SK-N-SH treated with all-trans-retinoic acid at 6 μM for 48 hours (cell line): ENCODE data around the gene NALCN.

Source experiments
- ATAC-seq: fragments of 200-7000 bp; cut with Tn5 transposase; 3 replicates; pipeline ENCODE4 v1.9.1; 2020; ENCODE audit warnings: mild to moderate bottlenecking, moderate library complexity
- ARNTL ChIP-seq: fragments of 450-650 bp; formaldehyde crosslinking; IDR thresholded peaks from 2 replicates; pipeline ENCODE4 v1.5.0; 2020; ENCODE audit warnings: low read depth, mild to moderate bottlenecking, moderate library complexity, borderline replicate concordance
- BACH2 ChIP-seq: fragments of 250-450 bp; sonication (Bioruptor Pico); IDR thresholded peaks from 2 replicates; pipeline ENCODE4 v1.9.0; 2021; ENCODE audit warnings: mild to moderate bottlenecking, borderline replicate concordance
- CREB5 ChIP-seq: fragments of 250-450 bp; sonication (Bioruptor Pico); IDR thresholded peaks from 2 replicates; pipeline ENCODE4 v1.5.1; 2020; ENCODE audit warnings: low read depth, mild to moderate bottlenecking, moderate library complexity
- CSDC2 ChIP-seq: fragments of 250-450 bp; sonication (Bioruptor Pico); IDR thresholded peaks from 2 replicates; pipeline ENCODE4 v1.5.0; 2020; ENCODE audit warnings: mild to moderate bottlenecking, moderate library complexity
- CSRNP3 ChIP-seq: fragments of 250-450 bp; sonication (Bioruptor Pico); IDR thresholded peaks from 2 replicates; pipeline ENCODE4 v1.5.1; 2021; ENCODE audit warnings: mild to moderate bottlenecking, moderate library complexity
- ESRRG ChIP-seq: fragments of 250-450 bp; sonication (Bioruptor Pico); IDR thresholded peaks from 2 replicates; pipeline ENCODE4 v1.6.1; 2021; ENCODE audit warnings: mild to moderate bottlenecking
- GLIS3 ChIP-seq: fragments of 250-450 bp; sonication (Bioruptor Pico); IDR thresholded peaks from 2 replicates; pipeline ENCODE4 v1.5.0; 2020; ENCODE audit warnings: mild to moderate bottlenecking, moderate library complexity
- ISL1 ChIP-seq: fragments of 250-450 bp; sonication (Bioruptor Pico); IDR thresholded peaks from 2 replicates; pipeline ENCODE4 v2.1.2; 2022; ENCODE audit warnings: mild to moderate bottlenecking, moderate library complexity
- OSR1 ChIP-seq: fragments of 250-450 bp; sonication (Bioruptor Pico); IDR thresholded peaks from 2 replicates; pipeline ENCODE4 v1.8.0; 2022; ENCODE audit warnings: moderate library complexity, mild to moderate bottlenecking, inconsistent platforms
- PATZ1 ChIP-seq: fragments of 250-450 bp; sonication (Bioruptor Pico); IDR thresholded peaks from 2 replicates; pipeline ENCODE4 v1.8.0; 2020; ENCODE audit warnings: mild to moderate bottlenecking, moderate library complexity, borderline replicate concordance
- POU6F1 ChIP-seq: fragments of 250-450 bp; sonication (Bioruptor Pico); IDR thresholded peaks from 2 replicates; pipeline ENCODE4 v1.8.0; 2021; ENCODE audit warnings: low read depth, mild to moderate bottlenecking, moderate library complexity, borderline replicate concordance
- PPARA ChIP-seq: fragments of 250-450 bp; sonication (Bioruptor Pico); IDR thresholded peaks from 2 replicates; pipeline ENCODE4 v1.5.0; 2020; ENCODE audit warnings: mild to moderate bottlenecking, borderline replicate concordance
- RARB ChIP-seq: fragments of 250-450 bp; sonication (Bioruptor Pico); IDR thresholded peaks from 2 replicates; pipeline ENCODE4 v1.8.0; 2021; ENCODE audit warnings: mild to moderate bottlenecking, moderate library complexity
- SNAI2 ChIP-seq: fragments of 250-450 bp; sonication (Bioruptor Pico); IDR thresholded peaks from 2 replicates; pipeline ENCODE4 v1.5.0; 2020; ENCODE audit warnings: mild to moderate bottlenecking, moderate library complexity
- TCF4 ChIP-seq: fragments of 250-450 bp; sonication (Bioruptor Pico); IDR thresholded peaks from 2 replicates; pipeline ENCODE4 v1.8.0; 2021; ENCODE audit warnings: mild to moderate bottlenecking, moderate library complexity, borderline replicate concordance
- TOX ChIP-seq: fragments of 250-450 bp; sonication (Bioruptor Pico); IDR thresholded peaks from 2 replicates; pipeline ENCODE4 v1.8.0; 2021; ENCODE audit warnings: mild to moderate bottlenecking, moderate library complexity, borderline replicate concordance
- TSHZ2 ChIP-seq: fragments of 250-450 bp; sonication (Bioruptor Pico); IDR thresholded peaks from 2 replicates; pipeline ENCODE4 v1.5.0; 2020; ENCODE audit warnings: mild to moderate bottlenecking, moderate library complexity
- ZC3H10 ChIP-seq: fragments of 250-450 bp; sonication (Bioruptor Pico); IDR thresholded peaks from 2 replicates; pipeline ENCODE4 v1.5.1; 2021; ENCODE audit warnings: mild to moderate bottlenecking, moderate library complexity
- ZFP3 ChIP-seq: fragments of 250-450 bp; sonication (Bioruptor Pico); IDR thresholded peaks from 2 replicates; pipeline ENCODE4 v1.5.0; 2020; ENCODE audit warnings: mild to moderate bottlenecking, moderate library complexity
- ZFP30 ChIP-seq: fragments of 450-650 bp; formaldehyde crosslinking; IDR thresholded peaks from 2 replicates; pipeline ENCODE4 v1.5.0; 2022; ENCODE audit warnings: mild to moderate bottlenecking, moderate library complexity
- ZNF565 ChIP-seq: fragments of 450-650 bp; formaldehyde crosslinking; conservative IDR thresholded peaks from 2 replicates; pipeline ENCODE4 v1.5.0; 2020; ENCODE audit warnings: low read depth, mild to moderate bottlenecking, moderate library complexity
- ZNF70 ChIP-seq: fragments of 450-650 bp; formaldehyde crosslinking; IDR thresholded peaks from 2 replicates; pipeline ENCODE4 v1.5.0; 2020; ENCODE audit warnings: mild to moderate bottlenecking, moderate library complexity
- ZNF8 ChIP-seq: fragments of 450-650 bp; formaldehyde crosslinking; IDR thresholded peaks from 2 replicates; pipeline ENCODE4 v1.5.0; 2020; ENCODE audit warnings: mild to moderate bottlenecking, moderate library complexity

NALCN gene

GRCh38 chr13:101292711-101293110 lies 123.6 kb downstream of the NALCN start:
- no peak for ATAC-seq
- TF ChIP-seq GLIS3 (CRISPR knock-in tag) (no peak), CSDC2 (no peak), CSRNP3 (CRISPR knock-in tag) (no peak), RARB (no peak), SNAI2 (CRISPR knock-in tag) (no peak), BACH2 (CRISPR knock-in tag) (no peak)

GRCh38 chr13:101291646-101292515 lies 124.4 kb downstream of the NALCN start:
- TF ChIP-seq ZNF8 (CRISPR knock-in tag), result no peak
- no peak for TF ChIP-seq SNAI2 (CRISPR knock-in tag)
- no peak for TF ChIP-seq BACH2 (CRISPR knock-in tag)
- TF ChIP-seq ZNF565 (CRISPR knock-in tag), result no peak
- no peak for TF ChIP-seq TOX (CRISPR knock-in tag)
- TF ChIP-seq CSDC2, result no peak
- TF ChIP-seq ZNF70, result no peak
- TF ChIP-seq ESRRG (CRISPR knock-in tag), result no peak
- TF ChIP-seq ZFP30 (CRISPR knock-in tag), result no peak
- no peak for TF ChIP-seq GLIS3 (CRISPR knock-in tag)
- no peak for TF ChIP-seq ZFP3 (CRISPR knock-in tag)
- TF ChIP-seq ISL1, result no peak
- no peak for TF ChIP-seq ARNTL (CRISPR knock-in tag)
- no peak for TF ChIP-seq CREB5
- TF ChIP-seq RARB, result no peak
- TF ChIP-seq TSHZ2 (CRISPR knock-in tag), result no peak
- no peak for TF ChIP-seq OSR1
- no peak for TF ChIP-seq POU6F1 (CRISPR knock-in tag)
- TF ChIP-seq ZC3H10, result no peak
- TF ChIP-seq PPARA (CRISPR knock-in tag), result no peak
- ATAC-seq, result no peak

- no peak for ATAC-seq
- TF ChIP-seq ZFP3 (CRISPR knock-in tag) (no peak), CREB5 (no peak), CSRNP3 (CRISPR knock-in tag) (no peak), TSHZ2 (CRISPR knock-in tag) (no peak), PATZ1 (CRISPR knock-in tag) (no peak), ESRRG (CRISPR knock-in tag) (no peak), PPARA (CRISPR knock-in tag) (no peak), SNAI2 (CRISPR knock-in tag) (no peak), TCF4 (CRISPR knock-in tag) (no peak)
Measured at GRCh38 chr13:101291206-101291605, 125.1 kb downstream of the NALCN start.
